IMR-90 (cell line): Measurements from ENCODE around the gene TSPAN31. TPM values are rescaled to one million over a fixed set of nuclear protein-coding genes. Genes with fewer than 3 reads are reported as not detected.
A peak's percentile ranks its signal among the peaks of the same experiment; 100 is the strongest.

Experiments used
- ATAC-seq: fragments of 200-7000 bp; cut with Tn5 transposase; 2 replicates; pipeline ENCODE4 v1.9.1; 2020; ENCODE audit warnings: low read depth, mild to moderate bottlenecking, moderate library complexity
- BruUV-seq: library from RNA; stranded (reverse); fragments of 400-500 nt; replicated peaks from 2 replicates; lab custom pipeline; 2021; lab: Mats Ljungman, UMichigan
- CTCF ChIA-PET: fragments of 300-600 bp; formaldehyde crosslinking; extraction: SDS; loops from one replicate; lab custom pipeline; 2021; ENCODE audit warnings: antibody characterized with exemption; lab: Yijun Ruan, JAX
- POLR2A ChIA-PET: fragments of 300-600 bp; sonication (Branson Sonifier 250); formaldehyde crosslinking; loops from one replicate; lab custom pipeline; 2022; ENCODE audit warnings: antibody characterized with exemption; ENCODE audit not compliant: unreplicated experiment; lab: Charles Lee
- DNase-seq: peaks from one replicate; pipeline ENCODE4 v3.0.0; 2013
- H2AFZ ChIP-seq: replicated peaks from 2 replicates; pipeline ENCODE3; 2013; ENCODE audit warnings: low read length, mild to moderate bottlenecking; ENCODE audit not compliant: poor library complexity
- H2AK5ac ChIP-seq: 2 replicates; pipeline ENCODE4 v1.6.1; 2013; ENCODE audit warnings: low read depth, low read length, inconsistent platforms
- H2AK9ac ChIP-seq: replicated peaks from 2 replicates; pipeline ENCODE3; 2013; ENCODE audit warnings: mild to moderate bottlenecking, low read depth, low read length, moderate library complexity; ENCODE audit not compliant: poor library complexity
- H2BK120ac ChIP-seq: 2 replicates; pipeline ENCODE4 v1.6.1; 2013; ENCODE audit warnings: low read depth, low read length, inconsistent platforms
- H2BK15ac ChIP-seq: 3 replicates; pipeline ENCODE4 v1.6.1; 2013; ENCODE audit warnings: low read depth, low read length, inconsistent platforms
- H2BK20ac ChIP-seq: 2 replicates; pipeline ENCODE4 v1.6.1; 2013; ENCODE audit warnings: low read depth, mild to moderate bottlenecking, inconsistent platforms, low read length, moderate library complexity
- H2BK5ac ChIP-seq: 2 replicates; pipeline ENCODE4 v1.6.1; 2013; ENCODE audit warnings: mild to moderate bottlenecking, low read depth, low read length, inconsistent platforms; ENCODE audit not compliant: poor library complexity, severe bottlenecking
- H3K14ac ChIP-seq: replicated peaks from 2 replicates; pipeline ENCODE4 v1.6.1; 2013; ENCODE audit warnings: low read depth, low read length, inconsistent platforms
- H3K18ac ChIP-seq: 2 replicates; pipeline ENCODE4 v1.6.1; 2013; ENCODE audit warnings: low read depth, low read length, control low read depth
- H3K23ac ChIP-seq: 2 replicates; pipeline ENCODE4 v1.6.1; 2013; ENCODE audit warnings: low read depth, low read length, inconsistent platforms
- H3K27ac ChIP-seq: 2 replicates; pipeline ENCODE4 v1.5.1; 2013; ENCODE audit warnings: mild to moderate bottlenecking, control low read depth, low read length; ENCODE audit not compliant: insufficient read depth
- H3K27me3 ChIP-seq: 2 replicates; pipeline ENCODE4 v1.6.1; 2013; ENCODE audit warnings: low read length; ENCODE audit not compliant: control insufficient read depth, insufficient read depth
- H3K36me3 ChIP-seq: 2 replicates; pipeline ENCODE4 v1.6.1; 2013; ENCODE audit warnings: low read length, mixed read lengths; ENCODE audit not compliant: control insufficient read depth, insufficient read depth
- H3K4ac ChIP-seq: 2 replicates; pipeline ENCODE4 v1.6.1; 2013; ENCODE audit warnings: low read depth, low read length, inconsistent platforms
- H3K4me1 ChIP-seq: 2 replicates; pipeline ENCODE4 v1.6.1; 2013; ENCODE audit warnings: low read length, mixed read lengths; ENCODE audit not compliant: control insufficient read depth, insufficient read depth
- H3K4me2 ChIP-seq: 2 replicates; pipeline ENCODE4 v1.6.1; 2013; ENCODE audit warnings: low read depth, mild to moderate bottlenecking, control low read depth, low read length, moderate library complexity
- H3K4me3 ChIP-seq: 2 replicates; pipeline ENCODE4 v1.5.1; 2013; ENCODE audit warnings: low read depth, mild to moderate bottlenecking, control low read depth, low read length, moderate library complexity; ENCODE audit not compliant: insufficient read depth
- H3K56ac ChIP-seq: 2 replicates; pipeline ENCODE4 v1.6.1; 2013; ENCODE audit warnings: low read length, inconsistent platforms; ENCODE audit not compliant: insufficient read depth; ENCODE audit errors: extremely low read depth
- H3K79me1 ChIP-seq, 2 experiments: 2 replicates each; pipeline ENCODE4 v1.6.1; 2013; ENCODE audit warnings: low read length in 2 of 2, inconsistent platforms in 1 of 2, low read depth in 1 of 2
- H3K9ac ChIP-seq: 2 replicates; pipeline ENCODE4 v1.6.1; 2013; ENCODE audit warnings: low read depth, low read length, control low read depth
- H3K9me1 ChIP-seq: 2 replicates; pipeline ENCODE4 v1.6.1; 2013; ENCODE audit warnings: low read length, inconsistent platforms; ENCODE audit not compliant: insufficient read depth
- H3K9me3 ChIP-seq: 2 replicates; pipeline ENCODE4 v1.6.1; 2013; ENCODE audit warnings: low read length; ENCODE audit not compliant: control insufficient read depth, insufficient read depth
- H4K20me1 ChIP-seq: 2 replicates; pipeline ENCODE4 v1.6.1; 2013; ENCODE audit warnings: low read length, inconsistent platforms; ENCODE audit not compliant: insufficient read depth
- H4K5ac ChIP-seq: 2 replicates; pipeline ENCODE4 v1.6.1; 2013; ENCODE audit warnings: mild to moderate bottlenecking, low read depth, low read length, control low read depth
- H4K8ac ChIP-seq, 2 experiments: 2 replicates each; pipeline ENCODE4 v1.6.1; 2013; ENCODE audit warnings: low read depth in 2 of 2, low read length in 2 of 2, control low read depth in 1 of 2, inconsistent platforms in 1 of 2
- H4K91ac ChIP-seq: 2 replicates; pipeline ENCODE4 v1.6.1; 2013; ENCODE audit warnings: low read depth, low read length, inconsistent platforms; ENCODE audit not compliant: insufficient read depth
- MAFK ChIP-seq: IDR thresholded peaks from 2 replicates; pipeline ENCODE4 v1.6.1; 2012; ENCODE audit warnings: low read depth, low read length, improper control_type of control experiment
- NFE2L2 ChIP-seq: fragments of 150-350 bp; IDR thresholded peaks from 2 replicates; pipeline ENCODE4 v1.6.1; 2016; ENCODE audit warnings: low read depth, mild to moderate bottlenecking, low read length
- POLR2A ChIP-seq: IDR thresholded peaks from 2 replicates; pipeline ENCODE4 v1.6.1; 2012; ENCODE audit warnings: mild to moderate bottlenecking, low read depth, low read length
- RCOR1 ChIP-seq: IDR thresholded peaks from 2 replicates; pipeline ENCODE4 v1.6.1; 2012; ENCODE audit warnings: mild to moderate bottlenecking, low read length, improper control_type of control experiment; ENCODE audit not compliant: insufficient replicate concordance
- RFX5 ChIP-seq: IDR thresholded peaks from 2 replicates; pipeline ENCODE4 v1.8.0; 2012; ENCODE audit warnings: low read depth, mild to moderate bottlenecking, low read length, moderate library complexity
- WGBS, 2 experiments: methylation state at CpG; one replicate each; pipeline versions ENCODE4 v1.1.5 to v1.1.7; 2013; ENCODE audit warnings: missing lambda C conversion rate in 2 of 2; ENCODE audit not compliant: insufficient read length in 1 of 2; ENCODE audit errors: extremely low coverage in 2 of 2; 5-methylcytosine and 5-hydroxymethylcytosine counted together
- dilution Hi-C: fragments of 300-500 bp; cut with HindIII; formaldehyde crosslinking; loops from one replicate; pipeline ENCODE4 v1.14.3; 2018; ENCODE audit warnings: low sequenced_read_pairs; ENCODE audit not compliant: unreplicated experiment
- in situ Hi-C: fragments of 300-500 bp; cut with MboI; formaldehyde crosslinking; loops from 3 replicates; pipeline ENCODE4 v1.14.3; 2019; ENCODE audit warnings: low sequenced_read_pairs, inconsistent platforms, mixed read lengths
- intact Hi-C: fragments of 100-400 bp; cut with micrococcal nuclease; formaldehyde crosslinking; loops from 2 replicates; pipeline ENCODE4 v1.10.0; 2022
- polyA plus RNA-seq, 3 experiments: library from polyadenylated mRNA; depleted of rRNA; stranded (reverse); fragments of >200 nt; gene quantifications; 2 replicates each; pipeline ENCODE4 v1.2.3, GENCODE V29; 2012; ENCODE audit warnings: low replicate concordance in 1 of 3
- total RNA-seq: library from RNA; depleted of rRNA; stranded (reverse); fragments of >200 nt; gene quantifications from 2 replicates; pipeline ENCODE4 v1.2.3, GENCODE V29; 2012
- TF ChIP-seq, protein P1 (sequence below): conservative IDR thresholded peaks from 2 replicates; pipeline ENCODE4 v1.5.1; 2012; ENCODE audit warnings: mild to moderate bottlenecking, low read depth, low read length, improper control_type of control experiment

TSPAN31 gene
- total and polyA plus RNA-seq, 2 of the 4 experiments (the other 2 are of a cell fraction), result 12.3 to 71.2 TPM

DNA sequence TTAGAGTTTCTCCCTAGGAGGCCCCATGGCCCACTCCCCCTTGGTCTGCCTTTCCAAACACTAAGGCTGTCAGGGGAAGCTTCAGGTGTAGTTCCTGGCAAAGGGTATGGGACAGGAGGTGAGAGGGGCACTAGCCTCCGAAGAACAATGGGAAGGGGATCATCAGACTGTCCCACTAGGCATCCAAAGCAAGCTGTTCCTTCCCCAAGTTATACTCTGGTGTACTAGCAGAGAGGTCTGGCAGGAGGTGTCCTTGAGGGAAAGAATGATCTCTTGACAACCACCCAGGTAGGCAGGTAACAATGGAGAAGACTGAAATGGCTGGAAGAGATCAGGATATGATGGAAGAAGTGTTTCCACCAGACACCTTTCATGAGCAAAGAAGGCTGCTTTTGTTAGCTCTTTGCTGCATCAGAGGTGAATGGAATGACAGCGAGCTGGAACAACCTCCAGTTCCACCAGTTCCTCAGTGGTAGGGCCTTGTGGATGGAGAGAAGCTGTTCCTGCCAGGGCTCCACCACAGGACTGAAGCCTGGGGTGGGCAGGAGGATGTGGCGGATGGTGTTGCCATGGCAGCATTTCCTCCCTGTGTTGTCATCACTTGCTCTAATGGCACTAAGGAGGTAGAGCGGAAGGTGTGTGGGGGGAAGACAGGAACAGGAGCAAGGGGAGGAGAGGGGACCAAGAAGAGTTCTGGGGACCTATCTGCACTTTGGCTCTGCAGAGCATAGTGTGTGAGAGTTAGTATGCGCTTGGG lies 4.0 kb upstream of the TSPAN31 start:
- no peak overlapping the region for H2AFZ ChIP-seq
- H3K18ac ChIP-seq, result no peak overlapping the region
- ATAC-seq (no peak), DNase-seq (no peak)
- H4K20me1 ChIP-seq, result 0 out of 2 replicates have a peak, but pooled peaks cover 3% of the 10 kb centered on the region
- H3K9me1 ChIP-seq, result peaks cover 5% of the 10 kb centered on the region
- no peak overlapping the region for H2AK5ac ChIP-seq
- H2BK5ac ChIP-seq, result no peak overlapping the region
- H3K4me1 ChIP-seq, result peaks cover 6% of the 10 kb centered on the region
- H3K4ac ChIP-seq, result no peak overlapping the region
- WGBS, 2 experiments, result no CpG with 5 or more reads among the region's 5 CpGs
- in situ Hi-C loops, result no loop called here
- TF ChIP-seq POLR2A (no peak), MAFK (no peak), NFE2L2 (no peak), RFX5 (no peak), RCOR1 (no peak)
- TF ChIP-seq, protein P1, sequence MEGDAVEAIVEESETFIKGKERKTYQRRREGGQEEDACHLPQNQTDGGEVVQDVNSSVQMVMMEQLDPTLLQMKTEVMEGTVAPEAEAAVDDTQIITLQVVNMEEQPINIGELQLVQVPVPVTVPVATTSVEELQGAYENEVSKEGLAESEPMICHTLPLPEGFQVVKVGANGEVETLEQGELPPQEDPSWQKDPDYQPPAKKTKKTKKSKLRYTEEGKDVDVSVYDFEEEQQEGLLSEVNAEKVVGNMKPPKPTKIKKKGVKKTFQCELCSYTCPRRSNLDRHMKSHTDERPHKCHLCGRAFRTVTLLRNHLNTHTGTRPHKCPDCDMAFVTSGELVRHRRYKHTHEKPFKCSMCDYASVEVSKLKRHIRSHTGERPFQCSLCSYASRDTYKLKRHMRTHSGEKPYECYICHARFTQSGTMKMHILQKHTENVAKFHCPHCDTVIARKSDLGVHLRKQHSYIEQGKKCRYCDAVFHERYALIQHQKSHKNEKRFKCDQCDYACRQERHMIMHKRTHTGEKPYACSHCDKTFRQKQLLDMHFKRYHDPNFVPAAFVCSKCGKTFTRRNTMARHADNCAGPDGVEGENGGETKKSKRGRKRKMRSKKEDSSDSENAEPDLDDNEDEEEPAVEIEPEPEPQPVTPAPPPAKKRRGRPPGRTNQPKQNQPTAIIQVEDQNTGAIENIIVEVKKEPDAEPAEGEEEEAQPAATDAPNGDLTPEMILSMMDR, result no peak
- H3K27ac ChIP-seq, result no peak overlapping the region
- no peak overlapping the region for H3K9ac ChIP-seq
- H3K4me2 ChIP-seq, result no peak overlapping the region
- intact Hi-C loops, result no loop called here
- no peak overlapping the region for H2BK120ac ChIP-seq
- CTCF ChIA-PET, result no interaction called here
- peaks cover 6 to 13% of the 10 kb centered on the region in 2 experiments; a peak in 3 of 4 replicates for H3K79me1 ChIP-seq
- H4K91ac ChIP-seq, result no peak overlapping the region
- peaks cover 2% of the 10 kb centered on the region; the same call in 1 of the 2 replicates for H3K9me3 ChIP-seq
- H3K23ac ChIP-seq, result no peak overlapping the region
- H4K5ac ChIP-seq, result no peak overlapping the region
- H3K14ac ChIP-seq, result no peak overlapping the region
- no peak overlapping the region for H2BK20ac ChIP-seq
- no peak overlapping the region for H3K56ac ChIP-seq
- POLR2A ChIA-PET, result no interaction called here
- H2AK9ac ChIP-seq, result peak overlapping the region; percentile 10
- no peaks in the 10 kb centered on the region for H3K36me3 ChIP-seq
- dilution Hi-C loops, result no loop called here
- no TSS peak for BruUV-seq
- H3K4me3 ChIP-seq, result no peak overlapping the region
- no peak overlapping the region for H2BK15ac ChIP-seq
- no peak overlapping the region for H4K8ac ChIP-seq
- peaks cover 60% of the 10 kb centered on the region for H3K27me3 ChIP-seq
